Endometrial microvascular endothelial cells (primary cell): ENCODE results near the gene ZNF3. TPM values are rescaled to one million over a fixed set of nuclear protein-coding genes. Genes with fewer than 3 reads are reported as not detected.

Source experiments
- in situ Hi-C: cut with HindIII; loops from 2 replicates; pipeline ENCODE4 v1.10.0; 2017; ENCODE audit warnings: low sequenced_read_pairs, low pct_unique_long_range_greater_than_20kb; ENCODE audit errors: inconsistent ontology term
- total RNA-seq: library from RNA; depleted of rRNA; stranded (reverse); fragments of >200 nt; gene quantifications from one replicate; pipeline ENCODE4 v1.2.3, GENCODE V29; 2015; ENCODE audit errors: inconsistent ontology term

The ZNF3 gene
- total RNA-seq, 1 donor from 2014 or later, result 14.9 TPM

DNA sequence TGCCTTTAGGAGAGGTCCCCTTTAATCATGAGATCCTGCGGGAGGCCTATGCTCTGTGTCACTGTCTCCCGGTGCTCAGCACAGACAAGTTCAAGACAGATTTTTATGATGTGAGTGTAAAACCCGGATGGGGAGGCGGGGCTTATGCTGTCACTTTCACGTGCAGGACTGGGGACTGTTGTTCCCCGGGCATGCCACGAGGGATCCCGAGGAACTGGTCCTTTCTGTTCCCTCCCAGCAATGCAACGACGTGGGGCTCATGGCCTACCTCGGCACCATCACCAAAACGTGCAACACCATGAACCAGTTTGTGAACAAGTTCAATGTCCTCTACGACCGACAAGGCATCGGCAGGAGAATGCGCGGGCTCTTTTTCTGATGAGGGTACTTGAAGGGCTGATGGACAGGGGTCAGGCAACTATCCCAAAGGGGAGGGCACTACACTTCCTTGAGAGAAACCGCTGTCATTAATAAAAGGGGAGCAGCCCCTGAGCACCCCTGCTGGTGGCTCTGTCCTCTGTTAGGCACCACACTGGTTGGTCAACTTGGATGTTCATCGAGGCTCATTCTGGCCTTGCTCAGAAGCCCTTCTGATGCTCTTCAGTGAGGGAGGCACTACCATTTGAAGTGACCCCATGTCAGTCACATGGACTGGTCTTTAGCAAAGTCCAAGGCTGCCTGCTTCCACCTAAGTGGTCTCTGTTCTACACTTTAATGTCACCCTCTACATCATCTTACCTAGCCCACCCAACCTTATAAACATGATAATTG, 10.1 kb upstream of the ZNF3 start:
- in situ Hi-C loops, result no loop called here

DNA sequence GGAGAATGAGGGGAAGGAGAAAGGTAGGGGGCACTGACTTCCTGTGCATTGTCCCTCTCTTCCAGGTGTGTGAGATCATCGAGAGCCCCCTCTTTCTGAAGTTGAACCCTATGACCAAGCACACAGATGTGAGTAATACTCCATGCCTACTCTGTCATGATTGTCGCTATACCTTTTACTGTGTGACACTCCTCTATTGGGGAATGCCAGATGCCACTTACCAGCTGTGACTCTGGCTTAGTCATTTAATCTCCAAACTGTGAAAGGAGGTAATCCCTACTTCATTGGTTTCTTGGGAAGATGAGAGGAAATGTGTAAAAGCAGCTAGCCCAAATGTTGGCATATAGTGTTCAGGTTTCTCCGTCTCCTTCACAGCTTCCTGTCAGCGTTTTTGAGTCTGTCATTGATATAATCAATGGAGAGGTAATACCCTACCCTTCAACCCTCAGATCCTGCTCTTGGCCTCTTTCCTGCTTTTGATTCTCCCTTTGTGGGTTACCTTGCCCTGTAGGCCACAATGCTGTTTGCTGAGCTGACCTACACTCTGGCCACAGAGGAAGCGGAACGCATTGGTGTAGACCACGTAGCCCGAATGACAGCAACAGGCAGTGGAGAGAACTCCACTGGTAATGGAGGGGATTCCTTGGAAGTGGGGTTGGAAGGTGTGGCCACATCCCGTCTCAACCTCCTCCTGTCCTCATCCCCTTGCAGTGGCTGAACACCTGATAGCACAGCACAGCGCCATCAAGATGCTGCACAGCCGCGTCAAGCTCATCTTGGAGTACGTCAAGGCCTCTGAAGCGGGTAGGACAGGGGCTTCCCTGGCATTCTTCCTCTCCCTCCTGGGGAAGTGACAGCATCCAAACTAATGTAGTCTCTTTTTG, 9.2 kb upstream of the ZNF3 start:
- in situ Hi-C loops, result no loop called here

DNA sequence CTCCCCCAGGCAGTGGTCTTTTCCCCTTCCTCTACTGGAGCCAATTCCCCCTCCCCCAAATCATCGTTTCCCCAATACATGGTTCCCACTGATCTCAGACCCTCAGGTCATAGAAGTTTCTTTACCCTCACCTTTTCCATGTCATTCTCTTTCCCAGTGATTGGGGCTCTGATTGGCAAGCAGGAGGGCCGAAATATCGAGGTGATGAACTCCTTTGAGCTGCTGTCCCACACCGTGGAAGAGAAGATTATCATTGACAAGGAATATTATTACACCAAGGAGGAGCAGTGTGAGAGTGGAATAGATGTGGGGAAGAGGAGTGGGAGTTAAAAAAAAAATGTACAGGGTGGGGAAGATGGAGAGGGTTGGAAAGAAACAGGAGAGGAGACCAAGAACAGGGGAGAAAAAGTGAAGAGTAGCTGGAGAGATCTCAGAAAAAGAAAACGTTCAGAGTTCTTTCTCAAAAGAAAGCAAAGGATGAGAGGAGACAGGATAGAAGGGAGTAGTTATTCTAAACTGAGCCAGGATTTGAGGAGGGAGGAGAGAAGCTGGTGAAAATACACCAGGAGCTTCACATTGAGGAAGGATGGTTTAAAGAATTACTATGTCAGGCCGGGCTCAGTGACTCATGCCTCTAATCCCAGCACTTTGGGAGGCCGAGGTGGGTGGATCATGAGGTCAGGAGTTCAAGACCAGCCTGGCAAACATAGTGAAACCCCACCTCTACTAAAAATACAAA, 8.1 kb upstream of the ZNF3 start:
- in situ Hi-C loops, result no loop called here

DNA sequence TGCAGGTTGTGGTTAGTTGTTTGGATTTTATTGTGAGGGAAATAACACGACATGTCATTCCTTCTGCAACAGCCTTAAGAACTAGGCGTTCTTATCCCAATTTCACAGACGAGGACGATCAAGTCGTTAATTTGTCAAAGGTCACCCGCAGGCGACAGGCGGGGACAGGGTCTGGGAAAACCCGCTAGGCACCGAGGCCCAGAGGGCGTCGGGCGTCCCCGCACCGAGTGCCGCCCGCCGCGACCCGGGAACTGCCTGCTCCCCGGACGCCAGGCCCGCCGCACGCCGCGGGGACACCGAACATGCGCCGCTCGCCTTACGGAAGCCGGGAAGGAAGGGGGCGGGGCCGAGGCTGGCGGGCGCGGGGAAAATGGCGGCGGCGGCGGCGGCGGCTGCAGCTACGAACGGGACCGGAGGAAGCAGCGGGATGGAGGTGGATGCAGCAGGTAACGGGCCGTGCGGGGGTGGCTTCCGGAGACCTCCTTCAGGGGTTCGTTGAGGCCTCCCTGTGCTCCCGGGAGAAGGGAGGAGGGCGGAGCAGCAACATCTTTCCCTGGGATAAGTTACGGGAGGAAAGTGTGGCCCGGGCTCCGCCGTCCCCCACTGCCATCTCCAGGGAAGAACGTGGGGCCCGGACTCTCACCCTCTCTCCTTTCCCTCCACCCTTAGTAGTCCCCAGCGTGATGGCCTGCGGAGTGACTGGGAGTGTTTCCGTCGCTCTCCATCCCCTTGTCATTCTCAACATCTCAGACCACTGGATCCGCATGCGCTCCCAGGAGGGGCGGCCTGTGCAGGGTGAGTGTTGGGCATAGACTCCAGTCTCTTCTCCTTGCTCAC, 7.3 kb upstream of the ZNF3 start, which contains the start of gene COPS6:
TSS of gene COPS6 (plus strand) at position 349 of the 837 bp plus-strand sequence. CDS start at position 371, 22 bp downstream.
- in situ Hi-C loops, result no loop called here

DNA sequence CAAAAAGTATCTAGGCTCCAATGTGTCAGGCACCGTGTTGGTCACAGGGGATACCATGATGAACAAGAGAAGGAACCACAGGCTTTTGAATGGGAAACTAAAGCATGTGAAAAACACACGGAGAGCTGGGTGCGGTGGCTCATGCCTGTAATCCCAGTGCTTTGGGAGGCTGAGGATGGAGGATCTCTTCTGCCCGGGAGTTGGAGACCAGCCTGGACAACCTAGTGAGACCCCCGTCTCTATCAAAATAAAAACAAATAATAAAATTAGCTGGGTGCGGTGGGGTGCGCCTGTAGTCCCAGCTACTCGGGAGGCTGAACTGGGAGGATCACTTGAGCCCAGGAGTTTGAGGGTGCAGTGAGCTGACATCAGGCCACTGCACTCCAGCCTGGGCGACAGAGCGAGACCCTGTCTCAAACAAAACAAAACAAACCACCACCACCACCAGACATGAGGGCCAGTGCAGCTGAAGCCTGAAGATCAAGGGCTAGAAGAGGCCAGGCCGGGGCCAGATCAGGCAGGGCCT, 6.6 kb upstream of the ZNF3 start:
- in situ Hi-C loops, result no loop called here

DNA sequence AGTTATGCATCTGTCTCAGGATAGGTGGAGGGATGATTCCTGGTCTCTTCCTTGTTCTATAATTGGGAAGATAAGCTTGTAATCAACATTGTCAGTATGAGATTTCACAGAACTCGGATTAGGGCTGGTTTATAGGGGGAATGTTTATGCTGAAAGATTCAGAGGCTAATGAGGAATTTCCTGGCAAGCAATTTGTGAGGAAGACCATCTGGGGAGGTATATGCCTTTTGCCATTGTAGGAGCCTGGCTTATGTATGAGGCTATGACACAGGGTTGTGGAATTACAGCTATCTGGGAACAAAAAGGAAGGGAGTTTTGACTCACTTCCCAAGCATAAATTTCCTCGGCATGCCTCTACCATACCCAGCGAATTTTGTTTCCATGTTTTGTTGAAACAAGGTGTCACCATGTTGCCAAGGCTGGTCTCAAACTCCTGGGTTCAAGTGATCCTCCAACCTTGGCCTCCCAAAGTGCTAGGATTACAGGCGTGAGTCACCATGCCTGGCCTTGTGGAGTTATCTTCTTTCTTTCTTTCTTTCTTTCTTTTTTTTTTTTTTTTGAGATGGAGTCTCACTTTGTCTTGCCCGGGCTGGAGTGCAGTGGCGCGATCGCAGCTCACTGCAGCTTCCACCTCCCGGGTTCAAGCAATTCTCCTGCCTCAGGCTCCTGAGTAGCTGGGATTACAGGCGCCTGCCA, 5.7 kb upstream of the ZNF3 start:
- in situ Hi-C loops, result no loop called here

DNA sequence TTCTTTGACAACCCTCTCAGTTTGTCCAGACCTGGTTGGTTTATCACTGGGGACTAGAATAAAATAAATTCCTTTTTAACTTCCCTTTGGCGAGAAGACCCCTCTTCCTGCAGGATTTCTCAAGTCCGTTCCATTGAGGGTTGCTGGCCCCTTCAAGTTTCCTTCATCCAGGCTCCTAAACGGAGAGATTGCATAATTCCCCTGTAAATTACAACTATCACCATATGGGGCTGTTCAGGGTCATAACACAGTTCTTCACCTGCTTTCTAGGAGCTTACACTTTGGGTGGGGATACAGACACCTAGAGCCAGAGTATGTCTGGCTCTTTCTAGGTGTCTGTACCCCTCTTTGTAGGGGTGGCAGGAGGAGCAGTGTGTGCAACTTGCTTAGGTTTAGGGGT, 4.0 kb upstream of the ZNF3 start:
- in situ Hi-C loops, result no loop called here

DNA sequence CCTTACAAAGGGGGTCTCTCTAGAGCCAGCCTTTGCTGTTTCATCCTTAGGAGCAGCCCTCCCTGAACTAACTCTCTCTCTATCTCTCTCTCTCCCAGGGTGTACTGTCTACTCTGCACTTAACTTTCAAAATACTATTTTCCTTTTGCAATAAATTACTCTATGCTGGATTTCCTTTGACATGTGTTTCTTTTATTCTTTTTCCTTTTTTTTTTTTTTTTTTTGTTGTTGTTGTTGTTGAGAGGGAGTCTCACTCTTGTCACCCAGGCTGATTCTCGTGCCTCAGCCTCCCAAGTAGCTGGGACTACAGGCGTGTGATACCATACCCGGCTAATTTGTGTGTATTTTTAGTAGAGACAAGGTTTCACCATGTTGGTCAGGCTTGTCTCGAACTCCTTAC, 1.5 kb upstream of the ZNF3 start:
- in situ Hi-C loops, result no loop called here

DNA sequence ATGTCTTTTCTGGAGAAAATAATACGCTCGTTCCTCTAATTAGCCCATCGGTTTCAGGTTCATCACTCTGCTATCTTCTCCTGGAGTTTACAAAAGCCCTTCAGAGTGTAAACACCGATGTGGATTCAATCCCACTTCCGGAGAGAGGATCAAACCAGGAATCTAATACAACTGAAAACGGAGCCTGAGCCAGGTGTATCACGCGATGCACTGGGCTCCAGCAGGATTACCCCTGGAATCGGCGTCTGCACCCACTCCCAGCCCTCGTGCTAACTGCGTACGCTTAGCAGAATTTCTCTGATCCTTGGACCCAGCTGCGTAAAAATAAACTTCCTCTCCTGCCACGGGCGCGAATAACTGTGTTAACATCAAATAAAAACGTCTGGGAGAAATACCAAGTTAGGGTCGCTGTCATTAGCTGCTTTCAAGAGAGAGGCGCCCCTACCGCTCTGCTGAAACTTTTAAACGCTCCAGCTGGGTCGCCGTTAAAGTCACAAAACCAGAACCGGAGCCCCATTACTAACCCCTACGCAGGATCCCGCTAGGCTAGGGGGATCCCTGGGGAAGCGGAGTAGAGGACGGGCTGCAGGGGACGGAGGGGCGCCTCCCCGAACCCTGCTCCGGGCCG, 502 bp downstream of the ZNF3 start:
- in situ Hi-C loops, result no loop called here

DNA sequence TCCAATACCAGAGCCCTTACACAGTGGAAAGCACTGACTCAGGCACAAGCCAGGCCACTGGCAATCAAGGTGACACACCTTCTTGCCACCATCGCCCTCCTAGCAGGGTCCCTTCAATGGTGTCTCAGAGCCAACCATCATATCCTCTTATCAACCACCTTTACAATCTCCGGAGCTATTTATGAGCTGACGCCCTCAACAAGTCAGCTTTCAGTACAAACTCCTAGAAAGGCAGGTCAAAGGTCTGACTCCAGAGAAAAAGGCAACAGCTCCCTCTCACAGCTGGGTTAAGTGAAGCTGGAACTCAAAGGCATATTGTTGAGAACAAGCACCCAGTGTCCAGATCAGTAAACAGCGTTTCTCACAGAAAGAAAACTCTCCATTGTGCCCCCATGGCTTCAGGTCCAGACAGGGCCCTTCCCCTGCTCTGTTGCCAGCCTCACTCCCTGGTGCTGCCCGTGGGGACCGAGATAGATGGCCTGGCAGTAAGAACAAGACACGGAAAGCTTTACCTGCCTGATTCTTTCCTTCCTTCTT, 2.4 kb downstream of the ZNF3 start:
- in situ Hi-C loops, result no loop called here

DNA sequence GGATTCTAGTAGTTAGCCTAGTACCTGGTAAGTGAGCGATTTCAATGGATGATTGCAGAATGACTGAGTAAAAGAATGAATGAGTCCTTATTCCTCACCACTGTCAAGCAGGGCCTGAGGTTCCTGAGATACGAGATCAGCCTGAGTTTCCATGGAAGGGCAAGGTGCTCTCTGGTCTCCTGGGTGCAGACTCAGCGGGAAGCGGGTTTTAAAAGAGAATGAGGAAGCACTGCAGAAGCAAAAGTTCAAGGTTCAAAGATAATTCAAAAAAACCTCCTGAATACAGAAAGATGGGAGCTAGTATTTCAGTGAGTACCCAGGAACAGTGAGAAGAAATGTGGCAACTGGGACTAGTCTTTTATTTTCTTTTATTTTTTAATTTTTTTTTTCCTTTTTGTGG, 4.3 kb downstream of the ZNF3 start:
- in situ Hi-C loops, result no loop called here

DNA sequence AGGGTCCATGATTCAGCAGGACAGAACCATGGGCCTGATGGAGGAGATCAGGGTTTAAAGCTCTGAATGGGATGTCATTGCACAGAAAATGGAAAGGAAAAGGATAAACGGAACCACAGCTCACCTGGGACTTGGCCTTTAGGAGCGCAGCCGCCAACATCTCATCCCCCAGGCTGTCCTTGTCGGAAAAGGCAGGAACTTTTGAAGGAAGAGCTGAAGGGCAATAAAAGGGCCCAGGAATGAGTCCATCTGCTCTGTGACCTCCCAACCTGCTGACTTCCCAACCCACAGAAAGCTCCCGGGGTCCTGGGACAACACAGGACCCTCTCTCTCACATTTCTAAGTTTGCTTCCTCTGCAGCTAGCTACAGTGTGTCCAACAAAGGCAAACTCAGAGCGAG, 6.1 kb downstream of the ZNF3 start:
- in situ Hi-C loops, result no loop called here

DNA sequence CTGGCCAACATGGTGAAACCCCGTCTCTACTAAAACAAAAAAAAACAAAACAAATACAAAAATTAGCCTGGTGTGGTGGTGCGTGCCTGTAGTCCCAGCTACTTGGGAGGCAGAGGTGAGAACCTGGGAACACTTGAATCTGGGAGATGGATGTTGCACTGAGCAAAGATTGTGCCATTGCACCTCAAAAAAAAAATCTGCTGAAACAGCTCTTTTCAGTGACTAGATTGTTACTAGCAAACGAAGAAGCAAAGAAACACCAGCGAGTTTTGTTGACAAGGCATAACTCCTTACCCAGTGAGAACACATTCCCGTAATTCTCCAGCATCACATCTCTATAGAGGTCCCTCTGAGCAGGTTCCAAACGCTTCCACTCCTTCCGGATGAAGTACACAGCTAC, 6.7 kb downstream of the ZNF3 start:
- in situ Hi-C loops, result no loop called here

DNA sequence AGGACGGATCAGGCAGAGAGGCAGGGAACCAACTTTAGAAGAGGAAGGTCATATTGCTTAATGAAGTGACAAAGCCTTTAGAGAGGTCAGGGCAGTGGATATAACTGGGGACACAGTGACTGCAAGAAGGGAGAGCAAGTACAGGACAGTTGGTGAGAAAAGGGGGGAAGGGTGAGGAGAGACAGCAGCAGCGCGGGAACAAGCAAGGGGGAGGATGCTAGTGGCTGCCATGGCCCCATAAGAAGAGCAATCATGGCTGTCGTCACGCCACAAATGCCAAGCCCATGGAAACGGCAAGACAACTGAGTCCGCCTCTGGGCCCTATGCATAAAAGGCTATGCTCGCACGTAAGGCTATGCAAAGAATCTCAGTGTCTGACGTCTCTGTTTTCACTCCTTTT, 9.1 kb downstream of the ZNF3 start:
- in situ Hi-C loops, result no loop called here

DNA sequence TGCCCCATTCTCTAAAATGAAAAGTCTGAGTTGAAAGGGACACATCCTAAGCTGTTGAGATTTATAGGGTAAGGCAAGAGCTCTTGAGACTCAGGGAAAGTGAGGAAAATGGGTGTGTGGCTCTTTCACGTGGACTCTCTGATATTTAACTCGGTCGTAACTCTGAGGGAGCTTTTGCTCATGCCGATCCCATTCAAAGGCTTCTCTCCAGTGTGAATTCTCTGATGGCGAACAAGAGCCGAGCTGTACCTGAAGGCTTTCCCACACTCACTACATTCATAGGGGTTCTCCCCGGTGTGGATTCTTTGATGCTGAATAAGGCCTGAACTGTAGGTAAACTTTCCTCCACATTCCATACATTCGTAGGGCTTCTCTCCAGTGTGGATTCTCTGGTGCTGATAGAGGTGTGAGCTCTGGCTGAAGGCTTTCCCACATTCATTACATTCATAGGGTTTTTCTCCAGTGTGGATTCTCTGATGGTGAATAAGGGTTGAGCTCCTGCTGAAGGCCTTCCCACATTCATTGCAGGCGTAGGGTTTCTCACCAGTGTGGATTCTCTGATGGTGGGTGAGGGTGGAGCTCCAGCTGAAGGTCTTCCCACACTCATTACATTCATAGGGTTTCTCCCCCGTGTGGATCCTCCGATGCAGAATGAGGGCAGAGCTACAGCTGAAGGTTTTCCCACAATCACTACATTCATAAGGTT, 10.4 kb downstream of the ZNF3 start:
- in situ Hi-C loops, result no loop called here

DNA sequence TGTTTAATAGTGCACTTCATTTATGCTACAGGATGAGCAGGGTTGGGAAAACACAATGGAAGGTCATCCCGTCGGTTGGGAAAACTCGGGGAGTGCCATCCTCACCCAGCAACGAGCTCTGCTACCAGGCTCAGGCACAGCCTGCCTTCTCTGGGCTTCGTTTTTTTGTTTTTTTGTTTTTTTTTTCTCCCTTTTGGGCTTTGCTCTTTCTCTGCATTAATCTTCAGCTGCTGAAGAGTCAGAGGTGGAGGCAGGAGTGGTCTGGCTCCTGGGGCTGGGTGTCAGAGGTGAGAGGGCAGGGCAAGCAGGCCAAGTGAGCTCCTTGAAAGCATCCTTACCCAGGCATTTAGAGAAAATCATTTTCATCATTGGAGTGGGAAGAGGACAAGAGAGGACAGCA, 11.5 kb downstream of the ZNF3 start:
- in situ Hi-C loops, result no loop called here

DNA sequence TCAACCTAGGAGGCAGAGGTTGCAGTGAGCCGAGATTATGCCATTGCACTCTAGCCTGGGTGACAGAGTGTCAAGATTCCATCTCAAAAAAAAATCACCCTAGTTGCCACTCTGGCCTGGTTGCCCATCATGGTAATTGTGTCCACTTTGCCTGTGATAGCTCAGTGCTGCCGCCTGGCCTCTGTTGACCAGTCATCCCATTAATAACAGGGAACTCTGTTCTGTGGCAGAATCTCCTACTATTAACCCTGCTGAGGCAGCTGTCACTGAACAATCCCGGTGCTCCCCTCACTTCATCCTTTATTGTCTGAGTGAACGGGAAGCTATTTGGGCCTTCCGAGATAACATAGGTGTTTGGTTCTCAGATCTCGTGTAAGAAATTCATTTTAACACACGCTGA, 14.6 kb downstream of the ZNF3 start:
- in situ Hi-C loops, result no loop called here
